Vagina (tissue), 2 donors: ENCODE results near the gene SLC30A5. TPM values are rescaled to one million over a fixed set of nuclear protein-coding genes. Genes with fewer than 3 reads are reported as not detected.
"Not testable (repeated sequence)": the region's sequence is repeated elsewhere in the genome, so short reads cannot be mapped to it uniquely, and the experiment has no call there.

Source experiments
- DNase-seq, 2 donors: peaks; one replicate each; pipeline ENCODE4 v3.0.0-alpha.2; 2017; ENCODE audit errors: extremely low spot score in 2 of 2
- H3K27ac ChIP-seq: fragments of 200-600 bp; sonication (generic); one replicate; pipeline ENCODE4 v1.5.1; 2019
- H3K27me3 ChIP-seq: fragments of 200-600 bp; sonication (generic); one replicate; pipeline ENCODE4 v1.5.1; 2019
- H3K36me3 ChIP-seq, 2 donors: fragments of 200-600 bp; sonication (generic); one replicate each; pipeline ENCODE4 v1.5.1; 2017 to 2019
- H3K4me1 ChIP-seq: fragments of 200-600 bp; sonication (generic); one replicate; pipeline ENCODE4 v1.5.1; 2019
- H3K4me3 ChIP-seq, 2 donors: fragments of 200-600 bp; sonication (generic); 1 replicate in 1 of 2; 2 replicates in 1 of 2; pipeline ENCODE4 v1.5.1; 2016 to 2019
- H3K9me3 ChIP-seq: fragments of 200-600 bp; sonication (generic); one replicate; pipeline ENCODE4 v1.5.1; 2019
- POLR2A ChIP-seq, 2 donors: fragments of 450-650 bp; IDR thresholded peaks; one replicate each; pipeline ENCODE4 v1.6.1; 2017; ENCODE audit warnings: antibody characterized with exemption in 2 of 2, mild to moderate bottlenecking in 2 of 2, moderate library complexity in 2 of 2
- POLR2AphosphoS5 ChIP-seq, 2 donors: sonication (generic); formaldehyde crosslinking; IDR thresholded peaks; one replicate each; pipeline ENCODE4 v1.9.0; 2017; ENCODE audit warnings: antibody characterized with exemption in 2 of 2, mild to moderate bottlenecking in 2 of 2, low read depth in 1 of 2; ENCODE audit not compliant: insufficient read depth in 1 of 2
- intact Hi-C: fragments of 100-400 bp; cut with DNase I; formaldehyde crosslinking; loops from one replicate; pipeline ENCODE4 v1.15.1; 2023
- total RNA-seq: library from RNA; depleted of rRNA; stranded (reverse); fragments of >200 nt; gene quantifications from one replicate; pipeline ENCODE4 v1.2.3, GENCODE V29; 2016
- TF ChIP-seq, protein P1 (sequence below), 3 experiments: fragments of 450-650 bp in 2 of 3; fragments of 200-600 bp in 1 of 3; sonication (generic) in 1 of 3; IDR thresholded peaks; one replicate each; pipeline ENCODE4 v1.5.1; 2017 to 2019; ENCODE audit warnings: antibody characterized with exemption in 3 of 3, mild to moderate bottlenecking in 2 of 3, moderate library complexity in 2 of 3

The SLC30A5 gene
- total RNA-seq, 1 donor from 2014 or later, result 62.6 TPM

DNA sequence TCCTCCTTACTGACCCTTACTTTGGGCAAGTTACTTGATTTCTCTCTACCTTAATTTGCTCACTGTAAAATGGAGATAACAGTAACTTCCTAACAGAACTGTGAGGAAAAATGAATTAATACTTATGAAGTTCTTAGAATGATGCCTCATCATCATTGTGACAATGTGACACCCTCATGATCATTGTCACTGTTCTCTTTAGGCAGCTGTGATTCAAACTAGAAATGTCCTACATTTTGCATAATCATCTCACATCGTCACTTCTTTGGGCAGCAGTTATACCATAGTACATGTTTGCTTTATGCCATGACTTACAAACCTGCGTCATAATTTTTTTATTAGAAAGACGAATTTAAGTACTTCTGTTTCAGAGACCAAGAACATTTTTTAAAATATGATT is 9.7 kb downstream of the SLC30A5 start:
- no peaks in the 10 kb centered on the region for H3K9me3 ChIP-seq
- H3K36me3 ChIP-seq, result peaks cover 0 to 21% of the 10 kb centered on the region in 2 donors
- DNase-seq, result no peak
- no peak overlapping the region for H3K4me3 ChIP-seq
- intact Hi-C loops, result no loop called here
- H3K27ac ChIP-seq, result no peak overlapping the region
- no peaks in the 10 kb centered on the region for H3K27me3 ChIP-seq
- H3K4me1 ChIP-seq, result no peaks in the 10 kb centered on the region
- no peak for TF ChIP-seq POLR2AphosphoS5 (IDR thresholded peaks at IDR 0.05; ENCODE audit: insufficient read depth in 1 of 2, low read depth in 1 of 2)
- TF ChIP-seq, protein P1, sequence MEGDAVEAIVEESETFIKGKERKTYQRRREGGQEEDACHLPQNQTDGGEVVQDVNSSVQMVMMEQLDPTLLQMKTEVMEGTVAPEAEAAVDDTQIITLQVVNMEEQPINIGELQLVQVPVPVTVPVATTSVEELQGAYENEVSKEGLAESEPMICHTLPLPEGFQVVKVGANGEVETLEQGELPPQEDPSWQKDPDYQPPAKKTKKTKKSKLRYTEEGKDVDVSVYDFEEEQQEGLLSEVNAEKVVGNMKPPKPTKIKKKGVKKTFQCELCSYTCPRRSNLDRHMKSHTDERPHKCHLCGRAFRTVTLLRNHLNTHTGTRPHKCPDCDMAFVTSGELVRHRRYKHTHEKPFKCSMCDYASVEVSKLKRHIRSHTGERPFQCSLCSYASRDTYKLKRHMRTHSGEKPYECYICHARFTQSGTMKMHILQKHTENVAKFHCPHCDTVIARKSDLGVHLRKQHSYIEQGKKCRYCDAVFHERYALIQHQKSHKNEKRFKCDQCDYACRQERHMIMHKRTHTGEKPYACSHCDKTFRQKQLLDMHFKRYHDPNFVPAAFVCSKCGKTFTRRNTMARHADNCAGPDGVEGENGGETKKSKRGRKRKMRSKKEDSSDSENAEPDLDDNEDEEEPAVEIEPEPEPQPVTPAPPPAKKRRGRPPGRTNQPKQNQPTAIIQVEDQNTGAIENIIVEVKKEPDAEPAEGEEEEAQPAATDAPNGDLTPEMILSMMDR (IDR thresholded peaks at IDR 0.05), result no peak
- no peak for TF ChIP-seq POLR2A (IDR thresholded peaks at IDR 0.05)

DNA sequence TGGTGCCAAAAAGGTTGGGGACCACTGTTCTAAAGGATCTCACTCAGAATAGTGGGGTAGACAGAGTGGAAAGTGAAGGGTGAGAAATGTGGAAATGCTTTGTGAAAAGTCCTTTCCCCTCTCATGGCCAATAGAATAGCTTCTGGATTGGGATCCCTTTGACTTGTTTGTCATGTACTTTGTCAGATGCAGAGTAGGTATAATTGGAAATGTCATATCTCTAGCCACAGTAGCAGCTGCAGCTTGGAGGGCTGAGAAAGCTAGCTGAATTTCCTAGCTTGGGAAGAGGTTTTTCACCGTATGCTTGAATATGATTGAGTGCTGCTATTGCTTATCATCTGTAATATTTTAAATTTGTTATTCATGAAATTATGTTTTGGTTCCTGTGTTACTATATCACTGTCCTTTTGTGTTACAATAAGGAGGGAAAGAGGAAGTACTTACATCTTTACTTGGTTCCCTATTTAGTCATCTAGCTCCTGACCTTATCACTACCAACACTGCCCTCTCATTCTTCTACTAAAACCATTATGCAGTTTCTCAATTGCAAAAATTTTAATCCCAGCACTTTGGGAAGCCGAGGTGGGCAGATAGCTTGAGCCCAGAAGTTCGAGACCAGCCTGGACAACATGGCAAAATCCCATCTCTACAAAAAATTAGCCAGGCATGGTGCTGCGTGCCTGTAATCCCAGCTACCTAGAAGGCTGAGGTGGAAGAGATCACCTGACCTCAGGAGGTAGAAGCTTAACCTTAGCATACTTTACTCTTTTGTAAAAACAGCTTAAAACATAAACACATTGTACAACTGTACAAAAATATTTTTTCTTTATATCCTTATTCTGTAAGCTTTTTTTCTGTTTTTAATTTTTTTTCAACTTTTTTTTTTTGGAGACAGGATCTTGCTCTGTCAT is 12.4 kb downstream of the SLC30A5 start:
- H3K9me3 ChIP-seq, result no peaks in the 10 kb centered on the region
- H3K4me3 ChIP-seq, result no peak overlapping the region
- TF ChIP-seq, protein P1 (IDR thresholded peaks at IDR 0.05), result no peak
- TF ChIP-seq POLR2AphosphoS5 (IDR thresholded peaks at IDR 0.05; ENCODE audit: insufficient read depth in 1 of 2, low read depth in 1 of 2) (no peak), POLR2A (IDR thresholded peaks at IDR 0.05) (no peak)
- no peak overlapping the region for H3K27ac ChIP-seq
- H3K4me1 ChIP-seq, result no peaks in the 10 kb centered on the region
- H3K27me3 ChIP-seq, result no peaks in the 10 kb centered on the region
- H3K36me3 ChIP-seq, result peaks cover 0 to 42% of the 10 kb centered on the region in 2 donors
- DNase-seq, result no peak
- intact Hi-C loops, result no loop called here

DNA sequence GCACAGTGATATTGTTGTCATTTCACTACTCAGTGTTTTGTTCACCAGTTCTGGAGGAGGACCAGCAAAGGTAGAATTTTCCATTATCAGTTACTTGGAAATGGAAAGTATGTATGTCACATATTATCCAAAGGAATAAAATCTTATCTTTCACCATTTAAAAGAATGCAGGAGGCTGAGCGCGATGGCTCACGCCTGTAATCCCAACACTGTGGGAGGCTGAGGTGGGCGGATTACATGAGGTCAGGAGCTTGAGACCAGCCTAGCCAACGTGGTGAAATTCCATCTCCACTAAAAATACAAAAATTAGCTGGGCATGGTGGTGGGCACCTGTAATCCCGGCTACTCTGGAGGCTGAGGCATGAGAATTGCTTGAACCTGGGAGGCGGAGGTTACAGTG is 14.6 kb downstream of the SLC30A5 start:
- H3K27me3 ChIP-seq, H3K4me3 ChIP-seq, H3K27ac ChIP-seq, H3K9me3 ChIP-seq, DNase-seq, H3K4me1 ChIP-seq, intact Hi-C loops: not testable (repeated sequence)
- H3K36me3 ChIP-seq, result peaks cover 0 to 42% of the 10 kb centered on the region in 2 donors

DNA sequence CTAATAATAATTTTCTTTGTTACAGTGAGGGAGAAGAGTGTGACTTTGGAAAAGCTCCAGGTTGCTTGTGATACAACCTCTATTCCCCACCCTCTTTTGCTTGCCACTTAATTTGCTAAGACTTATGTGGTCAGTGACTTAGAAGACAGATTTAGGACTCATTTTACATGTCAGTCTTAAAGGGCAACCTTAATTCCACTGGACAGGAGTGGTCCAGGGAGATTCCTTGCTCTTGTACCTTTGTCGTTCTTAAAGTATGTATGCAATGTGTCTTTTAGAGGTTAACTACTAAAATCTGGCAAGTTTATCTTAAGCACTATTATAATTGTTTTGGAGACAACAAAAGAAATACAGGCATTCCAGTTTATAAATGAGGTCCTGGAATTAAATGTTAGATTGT is 20.0 kb downstream of the SLC30A5 start:
- TF ChIP-seq, protein P1 (IDR thresholded peaks at IDR 0.05), result no peak
- TF ChIP-seq POLR2A (IDR thresholded peaks at IDR 0.05) (no peak), POLR2AphosphoS5 (IDR thresholded peaks at IDR 0.05; ENCODE audit: insufficient read depth in 1 of 2, low read depth in 1 of 2) (no peak)
- Histone ChIP-seq H3K36me3 (peaks cover 0 to 58% of the 10 kb centered on the region in 2 donors), H3K9me3 (no peaks in the 10 kb centered on the region), H3K27ac (no peak overlapping the region), H3K27me3 (no peaks in the 10 kb centered on the region), H3K4me3 (no peak overlapping the region), H3K4me1 (no peaks in the 10 kb centered on the region)
- intact Hi-C loops, result loop anchor here (10.0 kb wide), 1 partner anchor 271 kb away; no protein-coding TSS in a partner anchor
- no peak for DNase-seq

DNA sequence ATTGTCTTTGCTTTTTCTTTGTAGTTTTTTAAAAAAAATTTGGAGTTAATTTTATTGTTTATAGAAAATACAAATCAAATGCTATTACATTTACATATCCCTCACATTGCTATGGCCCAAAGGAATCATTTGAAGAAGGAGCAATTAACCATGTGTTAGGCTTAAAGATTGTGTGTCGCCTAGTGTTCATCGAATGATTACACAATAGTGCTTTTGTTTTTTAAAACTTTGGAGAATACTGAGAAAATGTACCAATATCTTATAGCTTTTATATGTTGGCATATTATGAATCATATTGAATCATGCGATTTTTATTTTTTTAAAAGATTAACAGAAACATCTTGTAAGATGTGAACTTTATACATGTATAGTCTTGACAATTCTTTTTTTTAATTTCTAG is 21.7 kb downstream of the SLC30A5 start:
- no peak overlapping the region for H3K4me3 ChIP-seq

More for the DNA sequence above, 21.7 kb downstream of the SLC30A5 start:
- DNase-seq, result no peak
- Histone ChIP-seq H3K27ac (no peak overlapping the region), H3K27me3 (no peaks in the 10 kb centered on the region), H3K36me3 (peaks cover 0 to 51% of the 10 kb centered on the region in 2 donors), H3K9me3 (no peaks in the 10 kb centered on the region), H3K4me1 (no peaks in the 10 kb centered on the region)
- TF ChIP-seq POLR2AphosphoS5 (IDR thresholded peaks at IDR 0.05; ENCODE audit: insufficient read depth in 1 of 2, low read depth in 1 of 2), result no peak
- TF ChIP-seq POLR2A (IDR thresholded peaks at IDR 0.05), result no peak
- TF ChIP-seq, protein P1 (IDR thresholded peaks at IDR 0.05), result no peak
- intact Hi-C loops, result loop anchor here (10.0 kb wide), 1 partner anchor 269 kb away; no protein-coding TSS in a partner anchor
